ENCODE data around the gene SLC12A8. TPM values are rescaled to one million over a fixed set of nuclear protein-coding genes. Genes with fewer than 3 reads are reported as not detected.

The SLC12A8 gene, protein sequence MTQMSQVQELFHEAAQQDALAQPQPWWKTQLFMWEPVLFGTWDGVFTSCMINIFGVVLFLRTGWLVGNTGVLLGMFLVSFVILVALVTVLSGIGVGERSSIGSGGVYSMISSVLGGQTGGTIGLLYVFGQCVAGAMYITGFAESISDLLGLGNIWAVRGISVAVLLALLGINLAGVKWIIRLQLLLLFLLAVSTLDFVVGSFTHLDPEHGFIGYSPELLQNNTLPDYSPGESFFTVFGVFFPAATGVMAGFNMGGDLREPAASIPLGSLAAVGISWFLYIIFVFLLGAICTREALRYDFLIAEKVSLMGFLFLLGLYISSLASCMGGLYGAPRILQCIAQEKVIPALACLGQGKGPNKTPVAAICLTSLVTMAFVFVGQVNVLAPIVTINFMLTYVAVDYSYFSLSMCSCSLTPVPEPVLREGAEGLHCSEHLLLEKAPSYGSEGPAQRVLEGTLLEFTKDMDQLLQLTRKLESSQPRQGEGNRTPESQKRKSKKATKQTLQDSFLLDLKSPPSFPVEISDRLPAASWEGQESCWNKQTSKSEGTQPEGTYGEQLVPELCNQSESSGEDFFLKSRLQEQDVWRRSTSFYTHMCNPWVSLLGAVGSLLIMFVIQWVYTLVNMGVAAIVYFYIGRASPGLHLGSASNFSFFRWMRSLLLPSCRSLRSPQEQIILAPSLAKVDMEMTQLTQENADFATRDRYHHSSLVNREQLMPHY
- 1 to 10 TPM in 1 of 2 donors, under 1 TPM in 1; 0.53 to 1.5 TPM for total RNA-seq

DNA sequence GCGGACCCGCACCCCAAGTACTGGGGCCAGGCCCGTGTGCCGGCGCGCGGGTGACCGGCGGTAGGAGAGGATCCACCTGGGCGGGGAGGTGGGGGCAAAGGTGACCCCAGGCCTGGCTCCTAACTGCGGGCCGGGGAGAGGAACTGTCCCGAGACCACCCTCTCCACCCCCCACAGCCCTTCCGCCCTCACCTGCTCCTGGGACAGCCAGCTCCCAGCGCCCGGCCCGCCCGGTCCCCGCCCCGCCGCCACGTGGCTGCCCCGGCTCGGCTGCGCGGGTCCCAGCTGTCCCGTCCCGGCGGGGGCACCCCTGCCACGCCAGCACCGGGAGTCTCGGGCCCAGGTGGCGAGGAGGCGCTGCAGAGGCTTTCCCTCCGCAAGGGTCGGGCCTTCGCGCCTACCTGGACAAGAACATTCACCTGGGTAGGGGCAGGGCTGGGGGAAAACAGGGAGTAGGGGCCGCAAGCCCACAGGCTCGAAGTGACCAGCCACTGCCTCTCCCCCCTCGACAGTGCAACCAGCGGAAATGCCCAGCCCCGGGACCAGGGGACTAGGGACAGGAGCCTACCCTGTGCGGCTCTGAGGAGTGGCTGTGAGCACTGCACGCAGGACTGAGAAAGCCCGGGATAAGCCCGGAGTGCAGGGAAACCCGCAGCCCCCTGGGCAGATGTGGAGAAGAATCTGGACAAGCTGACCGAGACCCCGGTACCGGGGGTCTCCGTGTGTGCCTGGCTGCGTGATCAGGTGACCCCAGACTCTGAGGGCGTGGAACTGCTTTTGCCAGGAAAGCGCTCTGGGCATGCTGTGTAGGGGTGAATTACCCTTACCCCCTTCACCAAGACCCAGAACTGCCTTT lies at the start of gene SLC12A8:
TSS of gene SLC12A8 (minus strand) at position 240 of the 855 bp plus-strand sequence. CDS start 1,399 bp downstream, outside the sequence.
- peaks cover 10% of the 10 kb centered on the region for H3K4me1 Mint-ChIP-seq
- no peaks in the 10 kb centered on the region for H3K9me3 Mint-ChIP-seq
- peak within 1 kb of the TSS; percentile 36 for H3K27ac Mint-ChIP-seq
- no peaks in the 10 kb centered on the region for H3K36me3 Mint-ChIP-seq (ENCODE audit: low read depth)
- H3K4me3 Mint-ChIP-seq = peak within 1 kb of the TSS; percentile 44
- no peak for ATAC-seq (replicated peaks)
- peaks cover 43% of the 10 kb centered on the region for H3K27me3 Mint-ChIP-seq

DNA sequence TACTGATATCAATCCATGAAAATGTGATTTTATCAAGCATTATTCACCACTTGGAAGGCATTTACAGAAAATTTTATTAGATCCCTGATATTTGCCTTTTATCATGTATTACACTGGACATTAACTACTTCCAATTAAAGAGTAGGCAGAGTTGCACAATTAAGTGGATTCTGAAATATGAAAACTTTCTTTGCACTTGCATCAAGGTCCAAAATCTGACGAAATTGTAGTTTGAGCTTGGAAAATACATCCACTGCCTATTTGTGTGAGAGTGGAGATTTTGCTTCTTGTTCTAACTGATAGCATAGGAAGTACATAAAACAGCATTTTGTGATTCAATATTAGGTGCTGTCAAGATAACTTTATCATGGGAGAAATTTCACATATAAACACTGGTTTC lies 49.6 kb upstream of the SLC12A8 start:
- ATAC-seq (replicated peaks) = no peak
- Mint-ChIP-seq H3K9me3 (no peaks in the 10 kb centered on the region), H3K4me1 (peaks cover 12% of the 10 kb centered on the region), H3K36me3 (ENCODE audit: low read depth) (peaks cover 79% of the 10 kb centered on the region), H3K27me3 (no peaks in the 10 kb centered on the region), H3K27ac (no peak overlapping the region), H3K4me3 (no peak overlapping the region)

DNA sequence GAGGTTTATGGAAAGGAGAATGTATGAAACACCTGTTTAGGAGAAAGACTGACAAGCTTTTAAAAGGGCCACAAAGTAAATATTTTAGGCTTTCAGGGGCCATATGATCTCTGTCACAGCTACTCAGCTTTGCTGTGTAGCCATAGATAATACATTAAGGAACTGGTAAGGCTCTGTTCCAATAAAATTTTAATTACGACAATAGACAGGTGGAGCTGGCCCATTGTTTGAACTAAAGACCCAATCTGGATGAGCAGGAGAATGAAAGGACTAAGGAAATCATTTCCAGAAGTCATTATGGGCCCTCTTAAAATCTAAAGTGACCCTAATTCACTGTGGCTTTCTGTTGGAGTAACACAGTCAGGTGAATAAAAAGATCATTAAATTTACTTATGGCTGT lies 48.5 kb upstream of the SLC12A8 start:
- Mint-ChIP-seq H3K9me3 (no peaks in the 10 kb centered on the region), H3K27me3 (no peaks in the 10 kb centered on the region), H3K4me3 (no peak overlapping the region), H3K27ac (no peak overlapping the region), H3K36me3 (ENCODE audit: low read depth) (peaks cover 76% of the 10 kb centered on the region), H3K4me1 (peaks cover 3% of the 10 kb centered on the region)
- ATAC-seq (replicated peaks) = no peak

DNA sequence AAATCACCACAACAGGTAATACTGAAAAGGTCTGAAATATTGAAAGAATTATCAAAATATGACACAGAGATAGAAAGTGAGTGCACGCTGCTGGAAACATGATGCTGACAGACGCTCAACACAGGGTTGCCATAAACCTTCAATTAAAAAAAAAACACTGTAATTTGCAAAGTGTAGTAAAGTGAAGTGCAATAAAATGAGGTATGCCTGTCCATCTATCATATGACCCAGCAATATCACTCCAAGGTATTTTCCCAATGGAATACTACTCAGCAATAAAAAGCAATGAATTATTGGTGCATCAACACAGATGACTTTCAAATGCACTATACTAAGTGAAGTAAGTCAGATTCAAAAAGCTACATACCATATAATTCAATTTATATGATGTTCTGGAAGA lies 47.6 kb upstream of the SLC12A8 start:
- H3K4me3 Mint-ChIP-seq = no peak overlapping the region
- peaks cover 73% of the 10 kb centered on the region for H3K36me3 Mint-ChIP-seq (ENCODE audit: low read depth)
- H3K9me3 Mint-ChIP-seq = no peaks in the 10 kb centered on the region
- H3K27ac Mint-ChIP-seq = no peak overlapping the region
- no peaks in the 10 kb centered on the region for H3K27me3 Mint-ChIP-seq
- H3K4me1 Mint-ChIP-seq = peaks cover 3% of the 10 kb centered on the region
- no peak for ATAC-seq (replicated peaks)

DNA sequence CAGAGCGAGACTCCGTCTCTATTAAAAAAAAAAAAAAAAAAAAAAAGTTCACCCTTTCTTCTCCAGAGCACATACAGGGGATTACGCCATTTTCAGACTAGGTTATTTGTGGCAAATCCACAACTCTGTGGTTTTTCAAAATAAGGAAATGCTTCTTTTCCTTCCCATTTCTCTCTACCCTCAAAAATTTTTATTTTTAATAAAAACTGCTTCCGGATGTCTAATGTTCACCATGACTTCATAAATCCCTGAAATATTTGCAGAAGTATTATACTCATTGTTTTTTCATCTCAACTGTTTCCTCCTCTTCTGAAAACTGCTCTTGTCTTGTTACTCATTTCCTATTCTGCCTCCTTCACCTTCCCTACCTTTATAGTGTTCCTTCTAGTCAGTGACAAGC lies 45.0 kb upstream of the SLC12A8 start:
- no peaks in the 10 kb centered on the region for H3K27me3 Mint-ChIP-seq
- no peak overlapping the region for H3K27ac Mint-ChIP-seq
- H3K36me3 Mint-ChIP-seq (ENCODE audit: low read depth) = peaks cover 78% of the 10 kb centered on the region
- no peak overlapping the region for H3K4me3 Mint-ChIP-seq
- H3K9me3 Mint-ChIP-seq = no peaks in the 10 kb centered on the region
- ATAC-seq (replicated peaks) = no peak
- H3K4me1 Mint-ChIP-seq = peaks cover 4% of the 10 kb centered on the region

DNA sequence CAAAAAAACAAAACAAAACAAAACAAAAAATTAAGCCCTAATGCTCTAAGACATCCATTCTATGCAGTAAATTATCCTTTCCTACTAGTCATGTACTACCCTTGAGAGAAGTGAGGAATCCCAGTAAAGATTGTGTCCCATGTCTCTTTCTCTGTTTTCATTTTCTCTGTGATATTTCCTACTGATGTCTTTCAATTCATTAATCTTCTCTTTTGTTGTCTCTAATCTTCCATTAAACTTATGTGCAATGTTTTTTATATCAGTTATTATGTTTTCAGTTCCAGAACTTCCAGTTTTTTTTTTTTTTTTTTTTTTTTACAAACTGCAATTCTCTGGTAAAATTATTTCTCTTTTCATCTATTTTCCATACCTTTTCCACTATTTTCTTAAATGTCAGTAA lies 44.1 kb upstream of the SLC12A8 start:
- Mint-ChIP-seq H3K27me3 (no peaks in the 10 kb centered on the region), H3K4me3 (no peak overlapping the region), H3K9me3 (no peaks in the 10 kb centered on the region), H3K27ac (no peak overlapping the region), H3K4me1 (peaks cover 4% of the 10 kb centered on the region), H3K36me3 (ENCODE audit: low read depth) (peaks cover 80% of the 10 kb centered on the region)
- ATAC-seq (replicated peaks) = no peak

DNA sequence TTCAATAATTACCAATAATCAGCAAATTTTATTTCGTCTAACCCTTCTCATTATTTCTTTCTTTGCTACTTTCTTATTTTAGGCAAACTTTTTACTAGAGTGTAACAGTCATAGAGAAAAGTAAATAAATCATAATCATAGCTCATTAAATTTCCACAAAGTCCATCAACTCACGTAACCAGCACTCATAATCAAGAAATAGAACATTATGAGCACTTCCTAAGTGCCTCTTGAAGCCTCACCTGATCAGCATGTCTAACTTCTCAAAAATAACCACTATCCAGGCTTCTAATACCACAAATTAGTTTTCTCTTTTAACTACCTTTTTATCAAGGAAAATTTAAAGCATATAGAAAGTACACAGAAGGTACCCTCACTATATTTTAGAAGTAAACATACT lies 38.4 kb upstream of the SLC12A8 start:
- H3K36me3 Mint-ChIP-seq (ENCODE audit: low read depth) = peaks cover 44% of the 10 kb centered on the region
- H3K27me3 Mint-ChIP-seq = no peaks in the 10 kb centered on the region

DNA sequence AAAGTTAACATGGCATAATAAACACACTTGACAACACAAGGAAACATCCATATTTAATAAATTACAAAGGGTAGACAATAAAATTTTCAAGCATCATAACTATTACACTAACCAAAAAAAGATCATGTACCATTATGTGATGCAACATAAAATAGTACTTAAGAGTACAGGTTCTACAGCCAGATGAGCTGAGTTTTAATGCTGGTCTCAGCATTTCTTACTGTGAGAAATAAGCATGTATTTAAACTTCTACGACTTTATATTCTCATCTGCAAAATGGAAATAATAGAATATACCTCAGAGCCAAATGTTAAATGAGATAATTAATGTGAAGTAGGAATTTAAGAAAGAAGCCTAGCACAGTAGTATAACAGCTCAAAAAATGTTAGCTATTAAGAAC lies 33.7 kb upstream of the SLC12A8 start:
- no peak overlapping the region for H3K27ac Mint-ChIP-seq
- peaks cover 48% of the 10 kb centered on the region for H3K36me3 Mint-ChIP-seq (ENCODE audit: low read depth)
- ATAC-seq (replicated peaks) = no peak
- H3K4me3 Mint-ChIP-seq = no peak overlapping the region
- no peaks in the 10 kb centered on the region for H3K27me3 Mint-ChIP-seq
- H3K9me3 Mint-ChIP-seq = no peaks in the 10 kb centered on the region
- H3K4me1 Mint-ChIP-seq = peaks cover 7% of the 10 kb centered on the region

More for the DNA sequence above, 38.4 kb upstream of the SLC12A8 start:
- no peak for ATAC-seq (replicated peaks)
- Mint-ChIP-seq H3K27ac (no peak overlapping the region), H3K4me3 (no peak overlapping the region), H3K4me1 (peaks cover 4% of the 10 kb centered on the region), H3K9me3 (no peaks in the 10 kb centered on the region)

DNA sequence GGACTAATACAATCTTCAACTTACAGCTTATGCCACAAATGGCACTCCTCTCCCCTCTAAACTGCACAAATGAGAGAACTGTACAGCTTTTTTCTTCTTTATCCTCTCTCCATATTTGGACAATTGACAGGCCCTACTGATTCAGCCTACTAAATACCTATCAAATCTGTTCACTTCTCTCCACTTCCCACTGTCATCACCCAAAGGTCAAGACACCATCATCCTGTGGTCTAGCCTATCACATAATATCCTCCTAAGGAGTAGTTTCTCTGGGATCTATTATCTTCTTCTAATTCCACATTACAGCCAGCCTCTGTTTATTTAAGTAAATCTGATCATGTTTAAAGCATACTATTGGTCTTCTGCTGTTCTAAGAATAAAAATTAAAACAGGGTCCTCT lies 33.0 kb upstream of the SLC12A8 start:
- Mint-ChIP-seq H3K36me3 (ENCODE audit: low read depth) (peaks cover 48% of the 10 kb centered on the region), H3K9me3 (no peaks in the 10 kb centered on the region), H3K4me3 (no peak overlapping the region), H3K4me1 (peaks cover 7% of the 10 kb centered on the region), H3K27ac (no peak overlapping the region), H3K27me3 (no peaks in the 10 kb centered on the region)
- no peak for ATAC-seq (replicated peaks)

DNA sequence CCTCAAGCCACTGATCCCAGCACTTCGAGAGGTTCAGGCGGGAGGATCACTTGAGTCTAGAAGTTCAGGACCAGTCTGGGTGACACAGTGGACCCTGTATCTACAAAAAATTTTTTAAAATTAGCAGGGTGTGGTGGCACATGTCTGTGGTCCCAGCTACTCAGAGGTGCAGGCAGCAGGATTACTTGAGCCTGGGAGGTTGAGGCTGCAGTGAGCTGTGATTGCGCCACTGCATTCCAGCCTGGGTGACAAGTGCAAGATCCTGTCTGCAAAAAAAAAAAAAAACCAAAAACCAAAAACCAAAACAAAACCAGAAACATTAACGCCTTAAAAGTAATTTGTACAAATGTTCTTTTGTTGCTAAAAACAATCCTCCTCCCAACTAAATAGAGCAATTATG lies 27.9 kb upstream of the SLC12A8 start:
- H3K27ac Mint-ChIP-seq = no peak overlapping the region
- no peaks in the 10 kb centered on the region for H3K9me3 Mint-ChIP-seq
- no peaks in the 10 kb centered on the region for H3K27me3 Mint-ChIP-seq
- H3K4me1 Mint-ChIP-seq = peaks cover 14% of the 10 kb centered on the region
- H3K36me3 Mint-ChIP-seq (ENCODE audit: low read depth) = peaks cover 85% of the 10 kb centered on the region
- ATAC-seq (replicated peaks) = no peak
- H3K4me3 Mint-ChIP-seq = no peak overlapping the region

DNA sequence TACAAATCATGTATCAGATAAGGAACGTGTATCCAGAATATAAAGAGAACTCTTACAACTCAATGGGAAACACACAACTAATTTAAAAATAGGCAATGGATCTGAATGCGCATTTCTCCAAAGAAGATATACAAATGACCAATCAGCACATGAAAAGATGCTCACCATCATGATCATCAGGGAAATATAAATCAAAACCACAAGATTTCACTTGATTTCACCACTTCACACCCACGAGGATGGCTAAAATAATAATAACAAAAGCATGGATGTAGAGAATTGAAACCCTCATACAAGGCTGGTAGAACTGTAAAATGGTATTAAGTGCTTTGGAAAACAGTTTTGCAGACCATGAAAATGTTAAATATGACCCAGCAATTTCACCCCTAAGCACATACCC lies 26.7 kb upstream of the SLC12A8 start:
- Mint-ChIP-seq H3K27ac (no peak overlapping the region), H3K4me3 (no peak overlapping the region), H3K27me3 (no peaks in the 10 kb centered on the region), H3K4me1 (peaks cover 11% of the 10 kb centered on the region), H3K9me3 (no peaks in the 10 kb centered on the region), H3K36me3 (ENCODE audit: low read depth) (peaks cover 82% of the 10 kb centered on the region)
- no peak for ATAC-seq (replicated peaks)

DNA sequence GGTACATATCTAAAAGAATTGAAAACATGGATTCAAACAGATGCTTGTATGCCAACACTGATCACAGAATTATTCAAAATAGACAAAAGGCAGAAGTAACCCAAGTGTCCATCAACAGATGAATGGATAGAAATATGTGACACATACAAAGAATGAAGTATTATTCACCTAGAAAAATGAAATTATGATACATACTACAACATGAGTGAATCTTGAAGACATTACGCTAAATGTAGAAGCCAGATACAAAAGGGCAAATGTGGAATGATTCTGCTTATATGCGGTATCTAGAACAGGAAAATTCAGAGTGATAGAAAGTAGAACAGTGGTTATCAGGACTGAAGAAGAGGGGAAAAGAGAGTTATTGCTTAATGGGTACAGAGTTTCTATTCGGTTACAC lies 26.2 kb upstream of the SLC12A8 start:
- Mint-ChIP-seq H3K4me3 (no peak overlapping the region), H3K9me3 (no peaks in the 10 kb centered on the region), H3K4me1 (peaks cover 11% of the 10 kb centered on the region), H3K36me3 (ENCODE audit: low read depth) (peaks cover 83% of the 10 kb centered on the region), H3K27me3 (no peaks in the 10 kb centered on the region), H3K27ac (no peak overlapping the region)
- peak; percentile 52 for ATAC-seq (replicated peaks)

DNA sequence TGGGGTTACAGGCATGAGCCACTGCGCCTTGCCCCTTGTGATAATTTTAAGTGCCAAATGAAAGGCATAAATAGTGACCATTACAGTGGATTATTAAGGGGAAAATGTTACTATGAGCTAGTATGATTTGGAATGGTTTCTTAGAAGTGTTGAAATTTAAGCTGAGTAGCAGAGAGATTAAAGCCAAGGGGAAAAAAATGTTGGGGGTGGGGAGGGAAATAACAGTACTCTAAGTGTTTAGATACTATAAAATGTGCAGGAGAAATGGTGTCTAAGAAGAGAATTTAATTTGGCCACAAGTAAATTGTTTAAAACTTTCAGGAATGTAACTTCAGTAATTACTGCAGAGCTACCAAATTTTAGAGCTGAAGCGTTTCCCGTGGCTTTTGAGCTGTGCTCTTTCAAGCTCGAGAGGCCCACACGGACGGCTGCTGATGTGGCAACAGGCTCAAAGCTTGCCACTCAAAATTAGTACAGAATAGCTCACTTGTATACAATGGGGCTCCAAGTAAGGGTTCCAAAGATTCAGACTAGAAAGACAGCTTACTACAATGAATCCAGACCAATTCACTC lies 23.9 kb upstream of the SLC12A8 start:
- no peak for ATAC-seq (replicated peaks)
- Mint-ChIP-seq H3K36me3 (ENCODE audit: low read depth) (peaks cover 86% of the 10 kb centered on the region), H3K4me1 (peaks cover 26% of the 10 kb centered on the region), H3K9me3 (no peaks in the 10 kb centered on the region), H3K4me3 (no peak overlapping the region), H3K27me3 (no peaks in the 10 kb centered on the region), H3K27ac (no peak overlapping the region)

DNA sequence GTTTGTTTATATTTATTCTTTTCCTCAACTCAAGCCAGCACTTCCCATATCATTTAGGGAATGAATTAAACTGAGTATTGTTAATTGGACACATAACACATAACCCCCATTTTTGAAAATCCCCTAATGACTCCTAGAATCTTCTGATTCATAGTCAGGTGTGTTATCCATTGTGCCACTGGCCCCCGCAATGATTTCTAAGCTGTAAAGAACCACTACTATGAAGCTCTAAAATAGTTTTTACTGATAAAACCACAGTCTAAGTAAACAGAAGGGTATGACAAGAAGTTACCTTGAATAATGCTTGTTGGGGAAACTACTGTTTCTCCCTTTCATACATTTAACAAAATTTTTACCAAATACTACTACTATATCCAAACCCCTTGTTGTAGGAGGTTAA lies 22.3 kb upstream of the SLC12A8 start:
- Mint-ChIP-seq H3K4me3 (no peak overlapping the region), H3K36me3 (ENCODE audit: low read depth) (peaks cover 87% of the 10 kb centered on the region), H3K27me3 (no peaks in the 10 kb centered on the region), H3K4me1 (peaks cover 26% of the 10 kb centered on the region), H3K9me3 (no peaks in the 10 kb centered on the region), H3K27ac (no peak overlapping the region)
- no peak for ATAC-seq (replicated peaks)

Measured in activated T-helper 17 cell treated with anti-CD3 and anti-CD28 coated beads, Interleukin-2, amount 50 U/mL, for 72 hours (primary cell).